CD1c-positive myeloid dendritic cell (primary cell): Measurements from ENCODE around the gene TUT4.
"Not testable (repeated sequence)": the region's sequence is repeated elsewhere in the genome, so short reads cannot be mapped to it uniquely, and the experiment has no call there.

Experiments used
- DNase-seq: peaks from one replicate; pipeline ENCODE4 v3.0.0-alpha.2; 2016; ENCODE audit errors: extremely low spot score

Gene TUT4

DNA sequence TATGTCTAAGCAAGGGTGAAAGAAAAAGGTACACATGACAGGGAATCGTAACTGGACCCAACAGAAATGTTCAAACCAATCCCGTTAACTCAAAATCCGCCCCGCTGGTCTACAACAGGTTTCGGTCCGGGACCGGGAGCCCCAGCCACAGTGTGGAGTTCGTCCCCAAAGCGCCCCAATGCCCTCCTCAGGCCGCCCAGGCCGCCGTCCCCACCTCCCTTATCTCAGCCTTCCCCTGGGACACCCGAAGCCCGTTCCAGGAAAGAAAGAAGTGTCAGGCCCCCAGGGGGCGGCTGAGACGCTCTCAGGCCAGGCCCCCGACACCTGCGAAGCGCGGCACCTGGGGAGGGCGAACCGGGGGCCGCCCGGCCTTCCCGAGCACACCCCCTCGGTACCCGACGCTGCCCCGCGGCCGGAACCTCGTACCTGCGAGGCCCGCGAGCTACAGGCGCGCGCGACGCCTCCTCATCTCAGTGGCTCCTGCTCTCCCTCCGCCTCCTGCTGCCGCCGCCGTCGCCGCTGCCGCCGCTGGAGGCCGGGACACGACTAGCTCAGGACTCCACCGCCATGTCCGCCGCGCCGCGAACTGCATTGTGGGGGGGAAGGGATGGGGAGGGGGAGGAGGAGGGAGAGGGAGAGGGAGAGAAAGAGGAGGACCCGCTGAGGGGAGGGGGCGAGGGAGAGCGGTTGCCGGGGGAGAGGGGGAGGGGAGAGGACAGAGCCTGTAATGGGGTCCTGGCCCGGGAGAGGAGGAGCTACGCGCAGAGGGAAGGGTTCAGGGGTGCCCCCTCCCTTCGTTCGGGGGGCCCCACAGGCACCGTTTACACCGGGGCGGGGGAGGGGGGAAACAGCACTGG, at the start of gene TUT4:
TSS of gene TUT4 (minus strand) at position 588 of the 857 bp plus-strand sequence. CDS start 26,812 bp downstream, outside the sequence.
- peak; percentile 75 for DNase-seq

DNA sequence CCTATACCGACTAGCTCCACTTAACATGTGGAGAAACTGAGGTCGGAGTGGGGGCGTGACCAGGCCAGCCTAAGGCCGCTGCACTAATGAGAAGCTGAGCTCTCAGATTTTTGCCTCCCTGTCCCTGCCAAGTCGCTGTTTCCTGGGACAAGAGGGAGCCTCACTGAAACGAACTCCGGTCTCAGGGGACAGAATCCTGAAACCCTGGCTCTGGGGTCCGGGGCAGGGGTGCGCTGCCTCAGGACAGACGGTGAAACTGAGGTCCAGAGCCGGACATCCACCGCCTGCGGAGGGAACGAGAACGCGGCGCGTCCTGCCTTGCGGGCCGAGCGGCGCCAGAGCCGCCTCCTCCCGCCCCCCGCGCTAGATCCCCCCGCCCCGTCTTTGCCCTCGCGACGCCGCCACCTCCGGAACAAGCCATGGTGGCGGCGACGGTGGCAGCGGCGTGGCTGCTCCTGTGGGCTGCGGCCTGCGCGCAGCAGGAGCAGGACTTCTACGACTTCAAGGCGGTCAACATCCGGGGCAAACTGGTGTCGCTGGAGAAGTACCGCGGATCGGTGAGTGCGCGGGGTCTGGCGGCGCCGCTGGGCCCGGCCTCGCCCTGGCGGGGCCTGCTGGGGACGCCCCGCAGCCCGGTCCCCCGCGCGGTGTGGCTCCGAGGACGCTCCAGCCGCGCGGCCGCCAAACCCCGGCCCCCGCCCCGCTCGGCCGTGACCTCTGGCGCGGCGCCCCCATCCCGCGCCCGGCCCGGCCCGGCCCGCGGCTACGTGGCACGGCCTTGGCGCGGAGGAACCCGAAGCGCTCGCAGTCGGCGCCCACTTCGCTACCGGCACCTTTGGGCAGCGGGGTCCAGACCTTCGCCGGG, 49.3 kb upstream of the TUT4 start, which contains the start of gene GPX7:
TSS of gene GPX7 (plus strand) at position 381 of the 865 bp plus-strand sequence. CDS start at position 420, 39 bp downstream.
- DNase-seq = peak; percentile 35

- no peak for DNase-seq
Observed at GRCh38 chr1:52601519-52601918, 48.6 kb upstream of the TUT4 start.

- no peak for DNase-seq
Observed at GRCh38 chr1:52600533-52601179, 47.8 kb upstream of the TUT4 start.

DNA sequence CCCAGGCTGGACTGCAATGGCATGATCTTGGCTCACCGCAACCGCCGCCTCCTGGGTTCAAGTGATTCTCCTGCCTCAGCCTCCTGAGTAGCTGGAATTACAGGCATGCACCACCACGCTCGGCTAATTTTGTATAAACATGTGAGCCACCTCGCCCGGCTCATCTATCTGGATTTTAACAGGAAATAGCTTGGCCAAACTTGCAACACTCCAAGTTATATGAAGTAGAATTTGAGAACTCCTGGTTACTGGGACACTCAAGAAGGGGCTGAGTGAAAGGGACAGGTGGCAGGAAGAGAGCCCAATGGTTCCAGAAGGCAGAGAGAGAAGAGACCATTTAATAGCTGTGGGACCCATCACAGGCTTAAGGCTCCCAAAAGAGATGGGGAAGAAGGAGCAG, 46.3 kb upstream of the TUT4 start:
- DNase-seq = no peak

- DNase-seq = no peak
Observed at GRCh38 chr1:52598729-52599128, 45.8 kb upstream of the TUT4 start.

- DNase-seq = no peak
Observed at GRCh38 chr1:52597912-52598311, 45.0 kb upstream of the TUT4 start.

DNA sequence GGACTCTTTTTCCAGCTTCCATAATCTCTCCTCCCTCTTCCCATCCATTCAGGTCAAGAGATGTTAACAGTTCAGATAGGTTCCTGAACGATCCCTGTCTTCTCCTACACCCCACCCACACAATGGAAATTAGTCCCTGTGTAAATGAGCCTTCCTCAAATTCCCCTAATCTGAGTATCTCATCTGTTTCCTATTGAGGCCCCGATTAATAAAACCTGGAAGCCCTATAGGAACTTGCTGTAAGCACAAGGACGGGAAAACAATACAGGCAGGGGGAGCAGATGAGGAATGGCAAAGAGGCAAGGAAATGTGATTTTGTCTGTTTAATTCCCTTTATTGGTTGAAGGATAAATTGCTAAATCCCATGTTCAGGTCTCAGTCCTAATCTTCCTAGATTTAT, 42.2 kb upstream of the TUT4 start:
- DNase-seq = no peak

DNA sequence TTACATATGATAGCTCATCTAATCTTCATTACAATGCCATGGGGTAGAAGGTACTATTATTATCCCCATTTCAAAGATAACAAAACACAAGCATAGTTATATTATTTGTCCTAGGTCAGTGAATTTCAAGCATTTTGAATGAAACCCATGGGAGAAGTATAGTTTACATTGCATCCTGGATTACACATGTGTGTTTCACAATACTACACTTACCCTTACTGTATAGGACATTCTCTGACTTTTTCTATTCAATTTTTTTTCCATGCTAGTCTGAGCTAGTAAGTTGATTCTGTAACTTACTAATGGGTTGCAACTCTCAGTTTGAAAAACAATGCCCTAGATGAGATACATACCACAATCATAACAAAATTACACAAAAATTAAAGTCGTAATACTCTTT, 40.6 kb upstream of the TUT4 start:
- no peak for DNase-seq

- DNase-seq = peak; percentile 22
Observed at GRCh38 chr1:52592637-52593323, 39.9 kb upstream of the TUT4 start.

DNA sequence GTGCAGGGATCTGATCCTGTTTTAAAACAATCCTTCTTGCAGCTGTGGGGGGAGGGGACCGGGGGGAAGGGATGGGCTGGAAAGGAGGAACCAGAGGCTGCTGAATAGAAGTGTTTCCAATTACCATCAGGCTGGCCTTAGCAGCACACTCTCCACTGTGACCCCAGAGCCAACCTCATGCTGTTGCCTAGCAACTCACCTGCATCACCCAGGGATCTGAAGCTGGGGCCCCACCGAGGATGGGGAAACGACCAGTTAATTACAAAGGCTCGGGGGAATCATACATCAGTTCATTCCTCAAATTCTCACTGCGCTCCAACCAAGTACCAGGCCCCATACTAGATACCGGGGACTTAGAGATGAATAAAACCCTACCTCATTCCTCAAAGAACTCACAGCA, 37.4 kb upstream of the TUT4 start:
- DNase-seq = no peak

DNA sequence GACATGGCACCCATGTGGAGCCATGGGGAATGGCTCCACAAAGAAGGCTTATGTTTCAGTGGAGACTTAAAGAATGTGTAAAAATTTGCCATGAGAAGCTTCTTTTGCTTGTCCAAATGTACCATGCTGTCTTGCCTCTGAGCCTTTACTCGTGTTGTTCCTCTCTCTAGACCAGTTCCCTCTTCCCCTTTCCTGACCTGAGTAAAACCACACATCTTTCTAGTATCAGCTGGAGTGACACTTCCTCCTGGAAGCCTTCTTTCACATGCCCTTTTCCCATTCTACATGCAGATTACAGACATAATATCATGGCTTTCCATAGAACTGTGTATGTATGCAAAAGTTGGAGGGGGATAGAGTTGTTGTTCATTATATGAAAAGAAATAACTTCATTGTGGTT, 35.6 kb upstream of the TUT4 start:
- peak; percentile 77 for DNase-seq

GRCh38 chr1:52588027-52588426, 35.1 kb upstream of the TUT4 start:
- no peak for DNase-seq

GRCh38 chr1:52585474-52585873, 32.6 kb upstream of the TUT4 start:
- DNase-seq = no peak

DNA sequence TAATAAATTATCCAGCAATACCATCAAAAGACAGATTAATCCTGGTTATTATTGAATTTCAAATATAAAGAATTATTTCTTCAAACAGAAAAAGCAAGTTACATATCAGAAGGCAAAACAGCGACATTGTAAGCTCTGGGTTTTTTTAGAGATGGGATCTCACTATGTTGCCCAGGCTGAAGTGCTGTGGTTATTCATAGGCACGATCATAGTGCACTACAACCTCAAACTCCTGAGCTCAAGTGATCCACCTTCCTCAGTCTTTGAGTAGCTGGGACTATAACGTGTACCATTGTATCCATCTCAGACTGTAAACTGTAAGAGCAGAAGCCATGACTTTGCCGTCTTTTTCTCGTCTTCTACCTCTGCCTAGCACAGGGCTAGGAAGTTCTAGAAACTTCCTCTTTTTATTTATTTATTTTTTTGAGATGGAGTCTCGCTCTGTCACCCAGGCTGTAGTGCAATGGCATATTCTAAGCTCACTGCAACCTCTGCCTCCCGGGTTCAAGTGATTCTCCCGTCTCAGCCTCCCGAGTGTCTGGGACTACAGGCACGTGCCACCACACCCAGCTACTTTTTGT, 29.3 kb upstream of the TUT4 start:
- peak; percentile 11 for DNase-seq

DNA sequence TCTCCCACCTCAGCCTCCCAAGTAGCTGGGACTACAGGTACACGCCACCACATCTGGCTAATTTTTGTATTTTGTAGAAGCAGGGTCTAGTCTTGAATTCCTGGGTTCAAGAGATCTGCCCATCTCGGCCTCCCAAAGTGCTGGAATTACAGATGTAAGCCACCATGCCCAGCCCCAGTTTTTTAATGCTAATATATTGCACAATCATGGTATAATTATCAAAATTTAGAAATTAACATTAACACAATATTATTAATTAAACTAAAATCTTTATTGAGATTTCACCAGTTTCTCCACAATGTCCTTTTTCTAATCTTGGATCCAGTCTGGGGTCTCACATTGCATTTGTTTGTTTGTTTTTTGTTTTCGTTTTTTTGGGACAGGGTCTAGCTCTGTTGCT, 27.4 kb upstream of the TUT4 start:
- no peak for DNase-seq

- no peak for DNase-seq
Observed at GRCh38 chr1:52579415-52579814, 26.5 kb upstream of the TUT4 start.

- DNase-seq = not testable (repeated sequence)
Observed at GRCh38 chr1:52578066-52578465, 25.2 kb upstream of the TUT4 start.

DNA sequence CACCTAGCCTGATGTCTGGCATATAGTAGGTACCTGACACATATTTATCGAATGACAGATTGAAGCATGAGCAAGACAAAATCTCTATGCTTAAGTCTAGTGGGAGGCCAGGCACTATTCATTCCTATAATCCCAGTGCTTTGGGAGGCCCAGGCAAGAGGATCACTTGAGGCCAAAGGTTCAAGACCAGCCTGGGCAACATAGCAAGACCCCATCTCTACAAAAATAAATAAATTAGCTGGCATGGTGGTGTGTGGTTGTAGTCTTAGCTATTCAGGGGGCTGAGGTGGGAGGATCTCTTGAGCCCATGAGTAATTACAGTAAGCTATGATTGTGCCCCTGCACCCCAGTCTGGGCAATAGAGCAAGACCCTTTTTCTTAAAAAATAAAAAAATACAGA, 23.2 kb upstream of the TUT4 start:
- no peak for DNase-seq

DNA sequence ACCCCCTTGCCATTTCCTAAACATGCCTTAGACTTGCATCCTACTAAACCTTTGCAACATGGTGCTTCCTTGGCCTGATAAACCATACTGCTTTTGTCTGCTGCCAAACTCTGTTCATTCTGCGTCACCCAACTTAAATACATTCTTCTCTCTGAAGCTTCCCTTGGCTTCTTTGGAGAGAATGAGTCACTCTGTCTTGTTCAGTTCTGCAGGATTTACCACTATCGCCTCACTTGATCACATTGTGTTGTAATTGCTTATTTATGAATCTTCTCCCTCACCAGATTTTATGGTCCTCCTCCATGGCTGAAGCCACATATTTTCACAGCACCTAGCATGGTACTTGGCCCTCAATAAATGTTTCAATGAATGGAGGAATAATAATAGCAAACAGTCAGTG, 21.7 kb upstream of the TUT4 start:
- DNase-seq = no peak

GRCh38 chr1:52572387-52572786, 19.5 kb upstream of the TUT4 start:
- DNase-seq = no peak
